ENCODE data around the gene ID2. TPM values are rescaled to one million over a fixed set of nuclear protein-coding genes. Genes with fewer than 3 reads are reported as not detected.

Gene ID2
- total and polyA plus RNA-seq, 2 experiments from 2014 or later: 468 to 668 TPM

DNA sequence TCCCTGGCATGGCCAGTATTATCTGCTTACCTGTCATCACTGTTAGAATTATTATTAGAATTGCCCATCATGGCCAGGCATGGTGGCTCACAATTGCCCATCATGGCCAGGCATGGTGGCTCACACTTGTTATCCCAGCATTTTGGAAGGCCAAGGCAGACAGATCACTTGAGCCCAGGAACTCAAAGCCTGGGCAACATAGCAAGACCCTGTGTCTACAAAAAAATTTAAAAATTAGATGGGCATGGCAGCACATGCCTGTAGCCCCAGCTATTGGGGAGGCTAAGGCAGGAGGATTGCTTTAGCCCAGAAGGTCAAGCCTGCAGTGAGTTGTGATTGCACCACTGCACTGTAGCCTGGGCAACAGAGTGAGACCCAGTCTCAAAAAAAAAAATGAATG is 27.4 kb upstream of the ID2 start:
- in situ Hi-C loops (cut with MboI): no loop called here

DNA sequence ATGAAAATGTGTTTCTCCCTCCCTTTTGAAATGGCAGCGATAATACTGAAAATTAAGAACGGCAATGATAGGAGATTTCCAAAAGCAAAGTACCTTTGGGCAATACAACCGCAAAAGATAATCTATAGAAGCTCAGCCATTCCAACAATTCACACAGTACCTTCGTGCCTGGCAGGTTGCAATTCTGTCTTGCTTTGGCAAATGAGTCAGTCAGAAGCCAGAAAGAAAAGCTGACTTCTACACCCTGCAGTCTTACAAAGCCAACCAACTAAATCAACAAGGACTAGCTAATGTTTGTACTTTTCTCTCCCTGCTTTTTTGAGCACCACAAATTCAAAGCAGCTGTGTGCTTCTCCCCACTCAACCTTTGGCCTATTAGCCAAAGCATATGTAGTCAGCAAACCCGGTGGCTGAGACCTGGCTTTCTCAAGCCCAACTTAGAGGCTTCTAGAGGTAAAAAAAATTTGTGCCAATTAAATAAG is 25.7 kb upstream of the ID2 start:
- H3K4me2 ChIP-seq (ENCODE audit: unreplicated experiment): peak overlapping the region; percentile 26
- no peaks in the 10 kb centered on the region for H3K9me2 ChIP-seq (ENCODE audit: insufficient read depth)
- no peaks in the 10 kb centered on the region for H3K36me3 ChIP-seq (ENCODE audit: low read depth)
- H3K27me3 ChIP-seq (replicated peaks; ENCODE audit: insufficient read depth): no peaks in the 10 kb centered on the region
- DNase-seq: peak; percentile 82
- H3K4me3 ChIP-seq: no peak overlapping the region
- no peak overlapping the region for H2AFZ ChIP-seq
- peaks cover 10% of the 10 kb centered on the region for H3K4me1 ChIP-seq (ENCODE audit: insufficient read depth)
- H3K9me3 ChIP-seq (ENCODE audit: low read depth): no peaks in the 10 kb centered on the region
- H4K20me1 ChIP-seq (ENCODE audit: insufficient read depth): no peaks in the 10 kb centered on the region
- TF ChIP-seq EZH2phosphoT487 (IDR thresholded peaks at IDR 0.05; ENCODE audit: insufficient read depth, low read depth): no peak
- TF ChIP-seq EZH2 (IDR thresholded peaks at IDR 0.05; ENCODE audit: insufficient read depth, poor library complexity, severe bottlenecking): no peak
- in situ Hi-C loops (cut with MboI): no loop called here
- peak overlapping the region; percentile 45 for H3K9ac ChIP-seq
- 51 to 54% methylated on average over 5 of the region's 5 CpGs for WGBS, 2 experiments (ENCODE audit: low coverage in 1 of 2, low lambda C conversion rate in 2 of 2, missing lambda C conversion rate in 2 of 2)
- peak overlapping the region; percentile 65 for H3K27ac ChIP-seq
- no peaks in the 10 kb centered on the region for H3K79me2 ChIP-seq (ENCODE audit: insufficient read depth)
- peaks cover 22% of the 10 kb centered on the region for H3F3A ChIP-seq (ENCODE audit: insufficient read depth)

More for the DNA sequence above, 27.4 kb upstream of the ID2 start:
- H4K20me1 ChIP-seq (ENCODE audit: insufficient read depth): no peaks in the 10 kb centered on the region
- no peak overlapping the region for H3K27ac ChIP-seq
- H3K27me3 ChIP-seq (replicated peaks; ENCODE audit: insufficient read depth): no peaks in the 10 kb centered on the region
- H3K4me3 ChIP-seq: no peak overlapping the region
- TF ChIP-seq EZH2phosphoT487 (IDR thresholded peaks at IDR 0.05; ENCODE audit: insufficient read depth, low read depth) (no peak), EZH2 (IDR thresholded peaks at IDR 0.05; ENCODE audit: insufficient read depth, poor library complexity, severe bottlenecking) (no peak)
- no peaks in the 10 kb centered on the region for H3K9me2 ChIP-seq (ENCODE audit: insufficient read depth)
- H3F3A ChIP-seq (ENCODE audit: insufficient read depth): peaks cover 18% of the 10 kb centered on the region
- H3K36me3 ChIP-seq (ENCODE audit: low read depth): no peaks in the 10 kb centered on the region
- H2AFZ ChIP-seq: no peak overlapping the region
- no peak overlapping the region for H3K4me2 ChIP-seq (ENCODE audit: unreplicated experiment)
- no peaks in the 10 kb centered on the region for H3K79me2 ChIP-seq (ENCODE audit: insufficient read depth)
- DNase-seq: no peak
- H3K9me3 ChIP-seq (ENCODE audit: low read depth): no peaks in the 10 kb centered on the region
- H3K4me1 ChIP-seq (ENCODE audit: insufficient read depth): peaks cover 6% of the 10 kb centered on the region
- no peak overlapping the region for H3K9ac ChIP-seq

DNA sequence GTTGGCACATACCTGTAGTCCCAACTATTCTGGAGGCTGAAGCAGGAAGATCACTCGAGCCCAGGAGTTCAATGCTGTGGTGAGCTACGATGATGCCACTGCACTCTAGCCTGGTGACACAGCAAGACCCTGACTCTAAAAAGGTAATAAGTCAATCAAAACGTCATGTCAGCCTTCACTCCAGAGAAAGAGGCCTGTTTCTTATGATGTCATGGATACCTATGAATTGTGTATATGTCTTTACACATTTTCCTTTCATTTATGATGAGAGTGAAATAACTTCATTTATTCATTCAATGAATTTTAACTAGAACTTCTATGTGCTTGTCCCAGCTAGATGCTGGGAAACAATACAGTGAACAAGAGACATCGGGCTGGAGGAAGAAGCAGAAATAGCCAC is 25.0 kb upstream of the ID2 start:
- in situ Hi-C loops (cut with MboI): no loop called here

DNA sequence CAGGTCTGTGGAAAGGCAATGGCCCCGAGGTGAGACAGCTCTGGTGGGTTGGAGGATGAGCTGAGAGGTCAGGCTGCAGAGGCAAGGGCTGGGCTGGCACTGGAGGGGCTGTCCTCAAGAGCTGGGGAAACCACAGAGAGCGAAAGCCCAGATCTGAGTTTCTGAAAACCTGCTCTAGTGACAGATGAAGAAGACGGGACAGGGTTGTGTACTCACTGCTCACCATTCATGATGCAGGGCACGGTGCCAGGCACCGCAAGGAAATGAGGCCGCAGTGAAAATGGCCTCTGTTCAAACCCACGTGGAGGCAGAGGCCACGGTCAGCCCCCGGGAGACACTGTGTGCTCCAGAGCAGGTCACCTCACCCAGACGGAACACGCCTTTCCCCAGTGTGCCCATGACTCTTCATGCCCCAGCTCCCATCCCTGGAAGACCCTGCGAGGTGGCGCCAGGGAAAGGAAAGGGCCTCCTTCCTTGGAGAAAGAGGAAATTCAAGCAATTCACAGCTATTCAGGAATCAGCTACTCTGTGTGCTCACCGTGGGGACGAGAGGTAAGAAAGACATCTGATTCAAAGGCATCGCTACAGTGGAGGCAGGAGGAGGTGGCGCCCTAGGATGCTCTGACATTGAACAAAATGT is 24.3 kb upstream of the ID2 start:
- Histone ChIP-seq H3K4me2 (ENCODE audit: unreplicated experiment) (no peak overlapping the region), H3K27me3 (replicated peaks; ENCODE audit: insufficient read depth) (no peaks in the 10 kb centered on the region), H3K4me3 (no peak overlapping the region), H4K20me1 (ENCODE audit: insufficient read depth) (no peaks in the 10 kb centered on the region), H3K4me1 (ENCODE audit: insufficient read depth) (peaks cover 22% of the 10 kb centered on the region), H3K27ac (no peak overlapping the region), H3K79me2 (ENCODE audit: insufficient read depth) (no peaks in the 10 kb centered on the region), H3K9me3 (ENCODE audit: low read depth) (no peaks in the 10 kb centered on the region), H3K9me2 (ENCODE audit: insufficient read depth) (no peaks in the 10 kb centered on the region), H3F3A (ENCODE audit: insufficient read depth) (peaks cover 34% of the 10 kb centered on the region), H3K36me3 (ENCODE audit: low read depth) (no peaks in the 10 kb centered on the region), H2AFZ (no peak overlapping the region), H3K9ac (no peak overlapping the region)
- in situ Hi-C loops (cut with MboI): no loop called here
- DNase-seq: no peak
- TF ChIP-seq EZH2 (IDR thresholded peaks at IDR 0.05; ENCODE audit: insufficient read depth, poor library complexity, severe bottlenecking): no peak
- TF ChIP-seq EZH2phosphoT487 (IDR thresholded peaks at IDR 0.05; ENCODE audit: insufficient read depth, low read depth): no peak
- WGBS, 2 experiments (ENCODE audit: low coverage in 1 of 2, low lambda C conversion rate in 2 of 2, missing lambda C conversion rate in 2 of 2): 96 to 97% methylated on average over 12 to 17 of the region's 17 CpGs

More for the DNA sequence above, 25.0 kb upstream of the ID2 start:
- no peaks in the 10 kb centered on the region for H3K27me3 ChIP-seq (replicated peaks; ENCODE audit: insufficient read depth)
- peak overlapping the region; percentile 65 for H3K27ac ChIP-seq
- H3K4me3 ChIP-seq: no peak overlapping the region
- H3K9me2 ChIP-seq (ENCODE audit: insufficient read depth): no peaks in the 10 kb centered on the region
- H3K79me2 ChIP-seq (ENCODE audit: insufficient read depth): no peaks in the 10 kb centered on the region
- no peaks in the 10 kb centered on the region for H3K36me3 ChIP-seq (ENCODE audit: low read depth)
- H3K4me1 ChIP-seq (ENCODE audit: insufficient read depth): peaks cover 16% of the 10 kb centered on the region
- TF ChIP-seq EZH2phosphoT487 (IDR thresholded peaks at IDR 0.05; ENCODE audit: insufficient read depth, low read depth) (no peak), EZH2 (IDR thresholded peaks at IDR 0.05; ENCODE audit: insufficient read depth, poor library complexity, severe bottlenecking) (no peak)
- peaks cover 28% of the 10 kb centered on the region for H3F3A ChIP-seq (ENCODE audit: insufficient read depth)
- H4K20me1 ChIP-seq (ENCODE audit: insufficient read depth): no peaks in the 10 kb centered on the region
- WGBS, 2 experiments (ENCODE audit: low coverage in 1 of 2, low lambda C conversion rate in 2 of 2, missing lambda C conversion rate in 2 of 2): 82 to 91% methylated on average over 4 of the region's 4 CpGs
- H3K9me3 ChIP-seq (ENCODE audit: low read depth): no peaks in the 10 kb centered on the region
- H3K9ac ChIP-seq: peak overlapping the region; percentile 45
- no peak overlapping the region for H2AFZ ChIP-seq
- no peak for DNase-seq
- peak overlapping the region; percentile 26 for H3K4me2 ChIP-seq (ENCODE audit: unreplicated experiment)

All from GM23248 (cell line).